PFSK-1 (cell line): ENCODE data around the gene PDGFRB.
A peak's percentile ranks its signal among the peaks of the same experiment; 100 is the strongest.

Experiments used
- POLR2AphosphoS5 ChIP-seq: IDR thresholded peaks from 2 replicates; pipeline ENCODE4 v1.6.1; 2012; ENCODE audit warnings: low read depth, mild to moderate bottlenecking, control low read depth, low read length, moderate library complexity
- SIN3A ChIP-seq: IDR thresholded peaks from 2 replicates; pipeline ENCODE4 v1.6.1; 2012; ENCODE audit warnings: mild to moderate bottlenecking, low read length, moderate library complexity, borderline replicate concordance; ENCODE audit not compliant: insufficient read depth

DNA sequence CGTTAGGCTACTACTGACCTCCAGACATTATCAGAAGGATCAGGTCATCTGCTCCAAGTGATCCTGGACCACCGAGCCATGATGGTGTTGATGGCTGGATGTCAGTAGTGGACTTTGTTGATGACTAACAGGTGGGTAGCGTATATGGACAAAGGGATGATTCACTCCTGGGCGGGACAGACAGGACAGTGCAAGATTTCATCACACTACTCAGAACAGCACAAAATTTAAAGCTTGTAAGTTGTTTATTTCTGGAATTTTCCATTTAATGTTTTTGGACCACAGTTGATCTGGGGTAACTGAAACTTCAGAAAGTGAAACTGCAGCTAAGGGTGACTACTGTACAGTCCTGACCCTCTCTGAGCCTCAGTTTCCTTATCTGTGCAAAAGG, 12.7 kb downstream of the PDGFRB start:
- no peak for TF ChIP-seq POLR2AphosphoS5
- TF ChIP-seq SIN3A: peak; percentile 24; the same call in 1 of the 2 replicates
